HG03354 (cell line): ENCODE measurements around the gene LAGE3.
"Not testable (repeated sequence)": the region's sequence is repeated elsewhere in the genome, so short reads cannot be mapped to it uniquely, and the experiment has no call there.

Experiments used
- ATAC-seq: cut with Tn5 transposase; IDR thresholded peaks from one replicate; pipeline ENCODE4 v1.9.1; 2021; ENCODE audit warnings: mild to moderate bottlenecking; ENCODE audit not compliant: unreplicated experiment, poor library complexity, severe bottlenecking

LAGE3 gene

DNA sequence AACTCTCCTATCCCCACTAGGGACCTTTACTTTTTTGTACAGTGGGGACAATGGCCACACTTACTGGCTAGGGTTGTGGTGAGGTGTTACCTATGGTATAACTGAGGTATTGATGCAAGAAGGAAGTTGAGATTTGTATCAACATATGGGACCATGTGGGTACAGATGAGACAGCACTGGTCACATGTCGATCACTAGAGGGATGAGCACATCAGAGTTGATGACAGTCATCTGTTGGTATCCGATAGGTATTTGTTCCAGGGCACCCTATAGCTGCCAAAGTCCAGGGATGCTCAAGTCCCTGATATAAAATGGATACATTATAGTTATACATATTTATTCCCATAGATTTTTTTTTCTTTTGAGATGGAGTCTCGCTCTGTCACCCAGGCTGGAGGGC, 23.9 kb upstream of the LAGE3 start:
- ATAC-seq = no peak

DNA sequence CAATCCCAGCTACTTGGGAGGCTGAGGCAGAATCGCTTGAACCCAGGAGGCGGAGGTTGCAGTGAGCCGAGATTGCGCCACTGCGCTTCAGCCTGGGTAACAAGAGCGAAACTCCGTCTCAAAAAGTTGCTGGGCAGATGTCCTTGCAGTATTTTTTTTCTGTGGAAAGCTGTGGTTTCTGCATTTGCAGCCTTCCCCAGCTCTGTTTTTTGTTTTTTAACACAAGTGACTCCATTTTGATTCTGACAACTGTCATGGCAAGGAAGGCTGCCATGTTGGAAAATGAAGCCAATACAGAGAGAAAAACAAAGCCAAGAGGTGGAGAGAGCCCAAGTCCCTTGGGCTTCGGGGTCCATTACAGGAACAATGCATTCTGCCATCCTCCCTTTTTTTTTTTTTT, 23.0 kb upstream of the LAGE3 start:
- no peak for ATAC-seq

DNA sequence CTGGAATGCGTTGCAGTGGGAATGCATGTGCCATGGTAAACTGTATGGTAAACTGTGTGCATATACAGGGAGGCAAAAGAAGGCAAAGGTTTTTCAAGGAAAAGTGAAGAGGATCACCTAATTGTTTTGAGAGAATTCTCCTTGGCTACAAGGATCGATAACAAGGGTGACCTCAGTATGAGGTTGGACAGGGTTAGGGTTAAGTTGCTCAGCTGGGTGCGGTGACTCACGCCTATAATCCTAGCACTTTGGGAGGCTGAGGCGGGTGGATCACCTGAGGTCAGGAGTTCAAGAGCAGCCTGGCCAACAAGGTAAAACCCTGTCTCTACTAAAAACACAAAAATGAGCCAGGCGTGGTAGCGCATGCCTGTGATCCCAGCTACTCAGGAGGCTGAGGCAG, 22.3 kb upstream of the LAGE3 start:
- ATAC-seq = not testable (repeated sequence)

DNA sequence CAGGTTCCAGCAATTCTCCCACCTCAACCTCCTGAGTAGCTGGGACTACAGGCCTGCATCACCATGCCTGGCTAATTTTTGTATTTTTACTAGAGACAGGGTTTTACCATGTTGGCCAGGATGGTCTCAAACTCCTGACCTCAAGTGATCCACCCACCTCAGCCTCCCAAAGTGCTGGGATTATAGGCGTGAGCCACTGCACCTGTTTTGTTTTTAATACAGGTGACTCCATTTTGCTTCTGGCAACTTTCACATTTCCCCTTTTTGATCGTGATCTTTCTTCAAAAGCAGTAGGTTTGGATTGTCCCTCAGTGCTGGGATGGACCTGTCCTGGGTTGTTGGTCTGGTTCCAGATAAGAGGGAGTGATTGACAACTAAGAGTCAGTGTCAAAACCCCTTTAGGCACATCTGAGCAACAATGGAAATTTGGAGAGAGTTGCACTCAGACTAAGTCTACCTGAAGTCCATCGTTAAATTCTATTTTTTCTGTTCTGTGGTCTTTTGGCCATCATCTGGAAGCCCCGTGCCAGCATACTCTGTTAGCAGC, 17.6 kb upstream of the LAGE3 start:
- not testable (repeated sequence) for ATAC-seq

DNA sequence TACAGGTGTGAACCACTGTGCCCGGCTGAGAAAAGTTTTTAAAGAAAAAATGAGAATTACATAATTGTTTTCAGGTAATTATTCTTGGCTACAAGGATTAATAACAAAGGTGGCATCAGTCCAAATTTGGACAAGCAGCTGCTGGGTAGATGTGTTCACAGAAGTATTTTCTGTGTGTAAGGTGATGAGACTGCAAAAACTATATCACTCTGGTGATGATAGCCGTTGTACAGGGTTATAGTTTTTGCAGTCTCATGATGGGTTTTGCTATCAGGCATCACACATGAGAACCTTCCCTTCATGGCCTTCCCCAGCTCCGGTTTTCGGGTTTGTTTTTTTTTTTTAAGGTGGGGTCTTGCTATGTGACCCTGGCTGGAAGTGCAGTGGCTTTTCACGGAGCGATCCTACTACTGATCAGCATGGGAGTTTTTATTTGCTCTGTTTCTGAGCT, 16.4 kb upstream of the LAGE3 start:
- no peak for ATAC-seq

DNA sequence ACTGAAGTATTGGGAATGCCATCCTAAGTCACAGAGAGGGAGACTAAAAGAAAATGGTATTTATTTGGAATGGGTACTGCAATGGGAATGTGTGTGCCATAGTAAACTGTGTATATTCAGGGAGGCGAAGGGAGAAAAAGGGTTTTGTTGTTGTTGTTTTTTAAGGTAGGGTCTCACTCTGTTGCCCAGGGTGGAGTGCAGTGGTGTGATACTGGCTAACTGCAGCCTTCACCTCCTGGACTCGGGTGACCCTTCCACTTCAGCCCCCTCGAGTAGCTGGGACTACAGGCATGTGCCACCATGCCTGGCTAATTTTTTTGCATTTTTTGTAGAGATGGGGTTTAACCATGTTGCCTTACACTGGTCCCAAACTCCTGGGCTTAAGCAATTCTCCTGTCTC, 15.6 kb upstream of the LAGE3 start:
- ATAC-seq = no peak

DNA sequence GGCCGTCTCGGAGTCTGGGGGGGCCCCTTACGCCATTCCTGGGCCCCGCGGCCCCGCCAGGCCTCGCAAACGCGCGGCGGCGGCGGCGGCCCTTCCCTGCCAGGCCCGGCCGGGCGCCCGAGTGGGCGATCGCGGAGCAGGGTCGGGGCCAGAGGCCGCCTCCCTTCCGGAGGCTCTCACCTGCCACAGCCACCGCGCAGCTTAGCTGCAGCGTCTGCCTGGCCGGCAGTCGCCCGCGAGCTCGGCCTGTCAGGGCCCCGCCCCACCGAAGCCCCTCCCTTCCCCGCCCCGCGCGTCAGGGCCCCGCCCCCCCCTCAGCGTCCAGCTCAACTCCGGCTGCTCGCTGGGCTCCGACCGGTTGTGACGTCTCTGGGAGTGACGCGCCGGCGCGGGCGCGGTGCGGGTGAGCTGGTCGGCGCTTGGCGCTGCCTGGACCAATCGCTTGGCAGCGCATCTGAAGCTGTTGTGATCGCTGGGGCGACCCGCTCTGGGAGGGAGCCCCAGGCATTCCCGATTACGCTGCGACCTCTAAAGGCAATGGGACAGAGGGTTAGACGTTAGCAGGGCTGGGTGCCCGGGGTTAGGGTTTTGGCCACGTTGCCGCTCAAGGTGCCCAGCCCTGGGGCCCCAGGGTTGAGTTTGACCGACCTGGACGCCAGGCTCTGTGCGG, 11.5 kb upstream of the LAGE3 start, which contains the start of gene SLC10A3:
Gene SLC10A3 (minus strand): TSS at position 216 of the 670 bp plus-strand sequence. CDS start 1,689 bp downstream, outside the sequence.
- peak; percentile 81 for ATAC-seq

DNA sequence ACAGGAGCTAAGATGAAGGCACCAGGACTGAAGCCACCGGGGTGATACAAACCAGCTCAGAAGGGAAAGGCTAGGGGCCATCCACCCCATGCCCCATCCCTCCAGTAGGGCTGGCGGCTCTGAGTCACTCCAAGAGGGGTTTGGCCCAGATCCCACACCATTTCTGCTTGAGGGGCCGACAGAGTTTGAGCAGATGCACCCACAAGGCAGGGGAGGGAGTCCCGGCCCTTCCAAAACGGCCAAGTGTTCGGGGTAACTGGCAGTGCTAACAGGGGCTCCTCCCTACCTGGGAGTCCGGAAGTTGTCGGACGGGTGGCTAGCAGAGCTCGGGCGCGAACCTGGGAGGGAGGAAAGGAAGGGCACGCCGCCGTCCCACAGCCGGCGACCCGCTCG, 10.9 kb upstream of the LAGE3 start:
- peak; percentile 26 for ATAC-seq

DNA sequence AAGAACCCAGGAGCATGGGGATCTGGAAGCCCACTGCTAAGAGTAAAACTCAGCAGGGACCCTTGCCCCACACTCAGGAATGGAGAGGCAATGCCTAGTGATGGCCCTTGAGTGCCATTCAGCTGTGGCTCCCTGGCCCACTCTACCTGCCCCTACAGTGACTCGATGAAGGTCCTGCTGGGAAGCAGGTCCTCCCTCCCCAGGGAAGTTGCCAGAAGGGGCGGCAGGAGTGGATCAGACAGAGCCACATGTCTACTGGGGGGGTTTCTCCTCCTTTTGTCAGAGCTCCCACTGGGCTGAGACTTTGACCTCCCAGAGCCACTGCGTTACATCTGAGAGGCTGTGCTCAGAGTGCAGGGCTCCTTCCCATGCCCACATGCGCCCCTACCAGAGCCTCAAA, 10.1 kb upstream of the LAGE3 start:
- no peak for ATAC-seq

DNA sequence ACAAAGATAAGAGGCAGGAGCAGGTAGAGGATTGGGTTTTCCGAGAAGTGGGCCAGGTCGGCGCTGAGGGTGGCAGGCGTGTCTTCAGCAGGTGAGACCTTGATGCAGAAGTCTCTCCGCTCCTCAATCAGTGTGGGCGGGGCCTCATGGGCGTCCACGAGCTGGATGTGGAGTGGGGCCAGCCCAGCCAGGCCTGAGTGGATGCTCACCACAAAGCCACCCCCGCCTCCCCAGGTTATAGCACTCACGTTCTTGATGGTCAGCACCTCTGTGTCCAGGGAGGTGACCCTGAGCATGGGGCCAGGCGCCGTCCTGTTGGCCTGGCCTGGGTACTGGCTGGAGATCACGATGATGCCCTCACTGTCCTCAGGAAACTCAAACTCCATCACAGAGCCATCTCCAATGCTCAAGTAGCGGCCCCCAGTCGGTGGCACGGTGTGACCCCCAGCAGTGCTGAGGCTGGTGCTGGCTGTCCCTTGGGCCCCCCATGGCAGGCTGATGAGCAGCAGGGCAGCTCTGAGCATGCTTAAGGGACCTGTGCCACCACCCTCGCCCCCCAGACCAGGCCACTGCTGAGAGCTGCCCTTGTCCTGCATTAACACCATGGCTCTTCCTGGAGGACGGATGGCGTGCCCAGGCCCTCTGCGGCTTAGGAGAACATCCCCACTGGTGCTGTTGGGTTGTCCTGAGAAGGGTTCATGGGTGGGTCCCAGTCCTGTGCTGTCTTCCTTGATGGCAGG, 9.4 kb upstream of the LAGE3 start:
- no peak for ATAC-seq

DNA sequence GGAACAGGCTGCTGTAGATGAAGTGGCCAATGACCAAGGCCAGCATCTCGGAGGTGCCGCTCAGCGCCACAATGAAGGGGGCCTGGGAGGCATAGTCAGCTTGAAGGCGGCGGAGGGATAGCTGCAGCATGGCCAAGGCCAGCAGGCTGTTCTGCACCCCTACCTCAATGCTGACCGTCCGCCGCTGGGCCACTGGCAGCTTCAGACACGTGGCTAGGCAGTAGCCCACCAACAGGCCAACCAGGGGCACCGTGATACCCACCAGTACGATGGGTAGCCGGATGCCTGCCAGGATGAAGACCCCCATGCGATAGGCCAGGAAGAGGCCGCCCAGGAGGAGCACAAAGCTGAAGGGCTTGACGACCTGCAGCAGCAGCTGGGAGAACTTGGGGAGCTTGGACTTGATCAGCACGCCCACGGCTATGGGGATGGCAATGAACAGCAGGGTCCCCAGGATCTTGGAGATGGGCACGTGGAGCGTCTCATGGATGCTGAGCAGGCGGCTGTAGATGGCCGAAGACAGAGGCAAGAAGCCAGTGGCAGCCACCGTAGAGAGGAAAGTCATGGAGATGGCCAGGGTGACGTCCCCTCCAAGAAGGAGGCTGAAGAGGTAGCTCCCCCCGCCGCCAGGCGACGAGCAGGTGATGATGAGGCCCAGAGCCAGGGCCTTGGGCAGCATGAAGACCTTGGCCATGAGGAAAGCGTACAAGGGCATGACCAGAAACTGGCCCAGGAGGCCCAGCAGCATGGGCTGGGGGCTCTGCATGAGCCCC, 8.6 kb upstream of the LAGE3 start:
- ATAC-seq = no peak

DNA sequence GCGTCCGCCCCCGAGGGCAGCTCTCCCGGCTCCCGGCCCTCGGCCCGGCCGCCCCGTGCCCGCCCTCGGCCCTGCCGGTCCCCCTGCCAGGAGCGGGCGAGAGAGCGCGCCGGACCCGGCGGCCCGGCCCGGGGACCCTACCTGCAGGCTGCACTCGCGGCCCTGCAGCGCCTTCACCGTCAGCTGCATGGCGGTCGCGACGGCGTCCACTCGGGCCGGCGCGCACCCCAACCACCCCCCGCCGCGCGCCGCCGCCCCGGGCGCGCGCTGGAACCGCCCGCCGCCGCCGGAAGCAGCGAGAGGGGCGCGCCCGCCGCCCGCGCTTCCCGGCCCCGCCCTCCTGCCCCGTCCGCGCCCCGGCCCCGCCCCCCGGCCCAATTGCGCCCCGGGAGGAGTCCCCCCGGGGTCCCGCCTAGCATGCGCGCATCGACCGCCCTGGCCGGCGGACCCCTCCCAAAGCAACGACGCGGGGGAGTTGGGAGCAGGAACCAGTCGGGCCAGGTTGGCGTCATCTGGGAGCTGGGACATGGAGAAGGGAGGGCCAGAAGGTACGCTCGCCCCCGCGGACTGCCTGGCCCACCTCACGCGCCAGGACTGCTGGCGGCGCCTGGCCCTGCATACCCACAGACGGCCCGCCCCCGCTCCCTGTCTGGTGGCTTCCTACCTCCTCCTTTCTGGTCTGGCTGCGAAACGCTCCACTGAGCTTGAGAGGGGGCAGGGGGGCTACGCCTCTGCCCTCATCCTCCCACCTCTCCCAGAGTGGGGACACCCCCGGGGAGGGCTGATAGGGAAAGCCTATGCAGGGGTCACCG, 7.5 kb upstream of the LAGE3 start, which contains the start of gene UBL4A:
Gene UBL4A (minus strand): TSS at position 220 of the 812 bp plus-strand sequence. CDS start 31 bp downstream, at position 189.
- peak; percentile 27 for ATAC-seq

DNA sequence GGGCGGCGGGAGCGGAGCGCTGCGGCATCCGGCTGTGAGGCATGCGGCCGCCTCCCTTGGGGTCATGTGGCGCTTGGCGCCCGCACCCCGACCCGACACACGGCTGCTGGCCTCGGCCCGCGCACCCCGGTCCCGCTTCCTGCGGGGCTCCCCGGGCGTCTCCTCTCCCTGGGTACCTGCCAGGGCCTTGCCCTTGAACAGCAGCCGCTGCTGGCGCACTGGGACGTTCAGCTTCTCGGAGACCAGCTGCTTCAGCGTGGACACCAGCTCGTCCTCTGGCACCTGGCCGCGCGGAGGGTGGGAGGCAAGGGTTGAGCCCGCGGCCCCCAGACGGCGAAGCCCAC, 6.9 kb upstream of the LAGE3 start:
- ATAC-seq = no peak

DNA sequence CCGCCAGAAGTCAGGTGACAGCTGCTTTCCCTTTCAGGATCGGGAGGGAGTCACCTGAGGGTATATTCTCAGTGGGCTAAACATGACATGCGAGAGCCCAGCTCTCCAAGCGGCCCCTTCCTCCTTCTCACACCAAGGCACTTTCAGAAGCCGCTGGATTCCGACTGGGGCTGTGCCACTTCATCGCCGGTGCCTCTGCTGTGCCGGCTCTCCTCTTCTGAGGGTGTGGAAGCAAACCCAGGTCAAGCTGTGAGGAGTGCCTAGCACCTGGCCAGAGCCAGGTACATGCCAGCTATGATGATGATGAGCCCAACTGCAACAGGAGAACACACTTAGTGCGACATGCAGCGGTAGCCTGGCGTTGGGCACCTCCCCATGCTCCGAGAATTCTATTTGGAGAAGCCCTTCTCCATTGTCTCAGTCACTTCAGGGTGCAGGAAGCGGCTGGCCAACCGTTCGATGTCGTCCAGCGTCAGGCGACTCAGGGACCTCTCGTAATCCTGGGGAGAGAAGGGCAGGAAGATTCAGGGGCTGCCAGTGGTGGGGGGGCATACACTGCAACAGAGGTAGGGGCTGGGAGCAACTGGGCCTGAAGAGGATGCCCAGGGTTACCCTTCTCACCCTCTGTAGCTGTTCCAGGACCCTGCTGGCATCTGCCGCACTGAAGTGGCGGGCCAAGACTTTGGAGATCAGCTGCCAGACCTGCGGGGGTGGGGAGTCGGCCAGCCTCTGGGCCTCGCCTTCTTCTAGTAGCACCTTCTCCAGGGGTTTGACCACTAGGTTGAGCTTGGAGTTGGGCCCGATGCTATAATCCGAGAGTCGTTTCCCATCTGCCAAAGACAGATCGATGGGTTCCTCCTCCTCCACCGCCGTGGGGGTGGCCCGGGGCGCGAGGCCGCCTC, 6.3 kb upstream of the LAGE3 start:
- ATAC-seq = no peak

DNA sequence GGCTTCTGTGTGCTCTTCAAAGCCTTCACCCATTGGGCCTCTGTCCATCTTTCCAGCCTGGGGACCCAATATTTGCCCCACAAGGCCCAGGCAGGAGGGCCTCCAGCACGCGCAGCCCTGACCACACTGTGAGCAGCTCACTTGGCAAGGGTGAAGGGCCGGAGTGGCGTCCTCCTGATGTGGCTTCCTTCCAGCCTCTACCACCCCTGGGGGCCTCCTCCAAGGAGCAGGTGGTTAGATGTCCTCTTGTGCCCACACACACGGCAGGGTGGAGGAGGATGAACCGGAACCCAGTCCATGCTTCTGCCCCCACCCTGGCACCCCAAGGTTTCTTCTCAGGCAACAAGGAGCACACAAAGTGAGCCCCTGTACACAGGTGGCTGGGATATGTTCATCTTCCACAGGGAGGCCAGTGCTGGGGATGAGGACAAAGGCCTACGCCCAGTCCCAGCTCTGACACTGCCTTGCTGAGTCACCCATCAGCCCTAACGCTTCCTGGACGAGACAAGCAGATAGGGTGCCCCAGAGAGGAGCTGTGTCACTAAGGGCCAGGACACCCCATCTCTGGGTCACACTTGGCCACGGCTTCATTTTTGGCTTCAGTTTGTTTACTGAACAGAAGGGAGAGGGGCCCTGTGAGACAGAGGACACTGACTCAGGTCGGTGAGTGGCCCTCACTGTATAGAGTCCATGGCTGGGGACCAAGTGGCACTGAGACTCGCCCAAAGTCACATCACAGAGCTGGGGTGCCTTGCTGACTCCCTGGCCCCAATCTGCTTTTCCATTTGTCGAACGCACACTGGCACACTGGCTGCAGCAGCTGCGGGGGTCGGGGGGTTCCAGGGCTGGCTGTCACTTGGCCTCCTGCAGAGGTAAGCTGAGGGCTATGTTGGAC, 5.4 kb upstream of the LAGE3 start:
- no peak for ATAC-seq

DNA sequence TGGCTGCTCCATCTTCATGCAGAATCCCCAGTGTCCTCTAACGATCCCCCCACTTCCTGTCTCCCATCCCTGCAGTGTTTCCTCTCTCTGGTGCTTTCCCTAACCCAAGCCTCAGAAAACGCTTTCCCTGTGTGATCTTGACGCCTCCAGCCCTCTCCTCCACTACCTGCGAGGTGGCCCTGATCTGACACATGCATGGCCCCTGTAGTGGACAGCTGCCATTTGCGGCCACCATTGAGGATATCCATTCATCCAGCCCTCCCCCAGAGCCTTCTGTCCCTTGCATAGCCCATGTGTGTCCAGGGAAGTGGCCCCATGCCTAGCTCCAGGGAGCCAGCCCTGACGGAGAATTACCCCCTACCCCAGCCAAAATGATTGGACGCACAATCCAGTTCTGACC, 4.2 kb upstream of the LAGE3 start:
- no peak for ATAC-seq

DNA sequence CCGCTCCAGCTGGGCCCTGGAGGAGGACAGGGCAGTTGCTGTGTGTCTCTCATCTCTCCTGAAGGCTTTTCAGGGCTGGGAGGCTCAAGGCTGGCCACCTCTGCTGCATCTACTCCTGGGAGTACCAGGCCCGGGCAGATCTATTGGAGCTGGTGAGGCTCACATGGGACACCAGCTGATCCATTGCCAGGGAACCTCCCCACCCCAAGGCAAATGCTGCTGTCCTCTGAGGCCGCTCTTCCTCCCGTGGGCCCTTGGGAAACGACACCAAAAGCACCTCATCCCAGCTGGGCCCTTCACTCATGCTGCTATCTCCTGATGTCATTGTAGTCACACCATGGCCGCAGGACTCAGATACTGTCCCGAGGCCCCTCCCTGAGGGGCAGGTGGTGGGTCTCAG, 3.7 kb upstream of the LAGE3 start:
- no peak for ATAC-seq
